Right ventricle myocardium superior (tissue), 1 donor: ENCODE measurements around the gene C10orf105. TPM values are rescaled to one million over a fixed set of nuclear protein-coding genes. Genes with fewer than 3 reads are reported as not detected.

Source experiments
- ATAC-seq: fragments of 200-7000 bp; cut with Tn5 transposase; one replicate; pipeline ENCODE4 v1.9.1; 2020; ENCODE audit warnings: mild to moderate bottlenecking; ENCODE audit not compliant: poor library complexity
- DNase-seq: peaks from one replicate; pipeline ENCODE4 v3.0.0-alpha.2; 2020
- intact Hi-C: fragments of 100-400 bp; cut with DNase I; formaldehyde crosslinking; loops from one replicate; pipeline ENCODE4 v1.11.2; 2022
- total RNA-seq: library from RNA; stranded (reverse); fragmentation: NEBNext Ultra II Directional; extraction: Animal tissue kit (Norgen Biotek cat#: 25700); gene quantifications from one replicate; pipeline ENCODE4 v1.2.1, GENCODE V29; 2021
- donor health status: DM: no; HTN: yes; CAD: no; lungs with severe emphysema.

The C10orf105 gene
- total RNA-seq, 1 donor from 2014 or later: 0.05 TPM

GRCh38 chr10:71725249-71725648, 5.7 kb upstream of the C10orf105 start:
- DNase-seq (no peak), ATAC-seq (no peak)
- intact Hi-C loops: loop anchor here (5.0 kb wide), 1 partner anchor 47 kb away; the partner anchor contains the start of gene VSIR

GRCh38 chr10:71724539-71724938, 5.0 kb upstream of the C10orf105 start:
- ATAC-seq (no peak), DNase-seq (no peak)
- intact Hi-C loops: no loop called here

- intact Hi-C loops: no loop called here
- DNase-seq (no peak), ATAC-seq (no peak)
Observed at GRCh38 chr10:71723311-71723710, 3.7 kb upstream of the C10orf105 start.

DNA sequence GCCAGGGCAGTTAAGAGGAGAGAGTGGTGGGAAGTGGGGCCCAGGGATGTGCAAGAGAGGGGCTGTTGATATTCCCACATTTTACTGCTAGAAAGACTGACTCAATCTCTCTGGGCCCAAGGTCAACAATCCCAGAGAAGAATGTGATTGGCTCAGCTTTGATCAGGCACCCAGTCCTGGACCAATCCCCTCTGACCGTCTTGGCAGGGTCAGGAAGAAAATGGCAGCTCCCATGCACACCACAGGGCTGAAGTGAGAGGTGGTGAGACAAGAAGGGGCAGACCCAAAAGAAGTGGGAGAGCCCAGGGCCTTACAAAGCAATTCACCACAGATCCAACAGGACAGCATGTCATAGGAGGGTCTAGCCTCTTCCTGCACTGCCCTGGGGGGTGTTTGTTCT, 3.3 kb upstream of the C10orf105 start:
- no peak for ATAC-seq
- no peak for DNase-seq
- intact Hi-C loops: no loop called here

DNA sequence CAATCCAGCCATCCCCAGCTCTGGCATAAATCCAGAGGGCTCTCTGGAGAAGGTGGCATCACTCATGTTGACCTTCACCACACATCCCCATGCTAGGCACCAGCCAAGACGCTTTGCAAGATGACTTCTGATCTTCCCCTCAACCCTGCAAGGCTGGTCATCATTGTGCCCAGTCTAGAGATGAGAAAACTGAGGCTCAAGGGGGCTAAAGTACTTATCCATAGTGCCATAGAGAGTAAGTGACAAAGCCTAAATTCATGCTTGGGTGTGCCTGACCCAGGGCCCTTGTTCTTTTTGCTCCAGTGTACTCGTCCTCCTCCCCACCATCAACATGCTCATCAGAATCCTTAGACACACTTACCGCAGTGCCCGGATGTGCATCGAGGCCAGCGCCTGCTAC, 1.7 kb upstream of the C10orf105 start:
- ATAC-seq (no peak), DNase-seq (no peak)
- intact Hi-C loops: no loop called here

GRCh38 chr10:71720288-71720687, 710 bp upstream of the C10orf105 start:
- intact Hi-C loops: no loop called here
- no peak for DNase-seq
- no peak for ATAC-seq

- DNase-seq (peak; percentile 85), ATAC-seq (peak; percentile 55)
- intact Hi-C loops: no loop called here
Observed at GRCh38 chr10:71719042-71719441, 536 bp downstream of the C10orf105 start.

DNA sequence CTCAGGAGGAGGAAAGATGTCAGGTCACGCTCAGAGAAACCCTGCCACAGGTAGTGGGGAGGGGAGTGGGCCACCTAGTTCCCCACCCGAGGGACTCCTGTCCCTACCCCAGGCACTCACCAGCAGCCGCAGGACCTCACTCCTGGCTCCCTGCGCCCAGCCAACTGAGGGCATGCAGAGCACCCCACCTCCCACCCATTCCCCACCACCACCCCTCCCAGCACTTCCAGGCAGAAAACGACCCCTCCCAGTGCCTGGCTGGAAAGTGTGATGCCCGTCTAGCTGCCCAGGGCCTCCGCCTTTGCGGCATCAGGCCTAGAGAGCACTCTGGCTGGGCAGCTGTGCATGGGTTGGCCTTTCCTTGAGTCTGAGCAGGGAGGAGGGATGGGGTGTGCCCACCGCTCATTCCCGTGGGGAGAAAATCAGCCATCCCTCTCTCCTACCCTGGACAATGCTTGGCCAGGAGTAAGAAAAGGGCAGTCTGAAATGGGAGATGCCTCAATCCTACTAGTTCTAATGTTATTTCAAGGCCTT, 1.3 kb downstream of the C10orf105 start:
- DNase-seq (no peak), ATAC-seq (no peak)
- intact Hi-C loops: no loop called here

GRCh38 chr10:71717551-71717951, 2.0 kb downstream of the C10orf105 start:
- no peak for ATAC-seq

DNA sequence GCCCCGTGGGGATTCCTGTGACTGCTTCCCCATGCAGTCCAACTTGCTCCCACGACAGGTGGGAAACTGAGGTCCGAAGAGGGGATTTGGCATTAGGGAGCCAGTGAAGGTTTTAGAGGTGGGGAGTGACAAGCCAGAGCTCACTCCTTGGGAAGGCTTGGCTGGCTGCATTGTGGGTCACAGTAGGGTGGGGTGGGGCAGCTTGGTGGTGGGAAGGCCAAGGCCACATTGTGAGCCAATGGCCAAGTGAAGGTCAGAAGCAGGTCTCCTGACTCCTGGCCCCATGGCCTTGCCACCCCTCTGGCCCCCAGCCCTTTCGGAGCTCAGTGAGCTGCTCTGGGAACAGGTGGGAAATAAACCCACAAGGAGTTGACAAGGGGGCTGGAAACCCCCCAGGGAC, 2.5 kb downstream of the C10orf105 start:
- DNase-seq (no peak), ATAC-seq (no peak)
- intact Hi-C loops: no loop called here

More at GRCh38 chr10:71717551-71717951, 2.0 kb downstream of the C10orf105 start:
- no peak for DNase-seq
- intact Hi-C loops: no loop called here

DNA sequence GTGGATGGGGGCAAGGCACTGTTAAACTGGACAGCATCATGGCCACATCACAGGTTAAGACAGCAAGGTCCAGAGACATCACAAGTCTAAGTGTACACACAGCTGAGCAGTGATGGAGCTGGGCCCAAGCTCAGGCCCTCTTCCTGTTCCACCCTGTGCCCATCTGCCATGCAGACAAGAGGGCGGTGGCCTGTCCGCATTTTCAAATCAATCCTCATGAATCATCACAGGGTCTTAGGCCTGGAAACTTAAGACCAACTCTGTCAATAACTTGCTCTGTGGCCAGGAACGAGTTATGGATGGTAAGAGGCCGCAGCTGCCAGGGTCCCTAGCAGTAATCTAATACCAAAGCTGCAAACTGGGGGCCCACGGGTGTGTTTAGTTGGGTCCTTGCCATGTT, 3.2 kb downstream of the C10orf105 start:
- DNase-seq (no peak), ATAC-seq (no peak)
- intact Hi-C loops: no loop called here

- intact Hi-C loops: no loop called here
- DNase-seq (no peak), ATAC-seq (no peak)
Observed at GRCh38 chr10:71715860-71716259, 3.7 kb downstream of the C10orf105 start.

DNA sequence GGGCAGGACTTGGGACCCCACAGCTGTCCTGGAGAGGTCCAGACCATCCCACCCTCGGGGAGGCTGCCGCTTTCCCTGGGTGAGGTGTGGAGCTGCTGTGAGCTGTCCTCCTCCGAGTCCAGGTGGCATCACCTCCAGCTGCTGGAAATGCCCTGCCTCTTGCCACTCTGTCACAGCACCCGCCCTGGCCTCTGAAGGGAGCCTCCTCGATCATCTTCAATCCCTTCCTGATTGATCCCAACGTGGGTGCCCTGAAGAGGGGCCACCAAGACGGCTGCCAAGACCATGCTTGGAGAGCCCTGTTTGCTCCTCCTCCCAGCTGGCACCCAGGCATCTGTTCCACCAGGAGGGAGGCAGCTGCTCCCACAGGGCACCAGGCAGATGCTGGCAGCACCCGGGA, 4.6 kb downstream of the C10orf105 start:
- intact Hi-C loops: no loop called here
- no peak for DNase-seq

GRCh38 chr10:71714592-71714991, 5.0 kb downstream of the C10orf105 start:
- ATAC-seq: no peak
- intact Hi-C loops: no loop called here
- no peak for DNase-seq

More for the DNA sequence above, 4.6 kb downstream of the C10orf105 start:
- no peak for ATAC-seq

DNA sequence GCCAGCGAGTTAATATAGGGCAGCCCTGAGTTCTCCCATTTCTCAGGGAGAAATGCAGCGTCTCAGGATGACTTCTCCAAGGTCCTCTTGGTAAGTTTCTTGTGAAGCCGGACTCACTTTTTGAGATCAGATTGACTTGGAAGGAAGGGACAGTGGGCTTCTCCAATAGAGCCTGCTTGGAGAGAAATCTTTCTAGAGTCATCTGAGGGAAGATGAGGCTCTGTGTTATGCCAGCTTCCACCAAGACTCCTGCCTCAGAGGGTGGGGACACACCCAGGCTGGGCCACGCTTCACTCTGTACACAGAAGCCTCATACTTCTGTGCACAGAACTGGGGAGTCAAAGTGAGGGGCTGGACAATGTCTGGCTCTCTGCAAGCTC, 5.6 kb downstream of the C10orf105 start:
- no peak for ATAC-seq
- DNase-seq: no peak
- intact Hi-C loops: no loop called here

DNA sequence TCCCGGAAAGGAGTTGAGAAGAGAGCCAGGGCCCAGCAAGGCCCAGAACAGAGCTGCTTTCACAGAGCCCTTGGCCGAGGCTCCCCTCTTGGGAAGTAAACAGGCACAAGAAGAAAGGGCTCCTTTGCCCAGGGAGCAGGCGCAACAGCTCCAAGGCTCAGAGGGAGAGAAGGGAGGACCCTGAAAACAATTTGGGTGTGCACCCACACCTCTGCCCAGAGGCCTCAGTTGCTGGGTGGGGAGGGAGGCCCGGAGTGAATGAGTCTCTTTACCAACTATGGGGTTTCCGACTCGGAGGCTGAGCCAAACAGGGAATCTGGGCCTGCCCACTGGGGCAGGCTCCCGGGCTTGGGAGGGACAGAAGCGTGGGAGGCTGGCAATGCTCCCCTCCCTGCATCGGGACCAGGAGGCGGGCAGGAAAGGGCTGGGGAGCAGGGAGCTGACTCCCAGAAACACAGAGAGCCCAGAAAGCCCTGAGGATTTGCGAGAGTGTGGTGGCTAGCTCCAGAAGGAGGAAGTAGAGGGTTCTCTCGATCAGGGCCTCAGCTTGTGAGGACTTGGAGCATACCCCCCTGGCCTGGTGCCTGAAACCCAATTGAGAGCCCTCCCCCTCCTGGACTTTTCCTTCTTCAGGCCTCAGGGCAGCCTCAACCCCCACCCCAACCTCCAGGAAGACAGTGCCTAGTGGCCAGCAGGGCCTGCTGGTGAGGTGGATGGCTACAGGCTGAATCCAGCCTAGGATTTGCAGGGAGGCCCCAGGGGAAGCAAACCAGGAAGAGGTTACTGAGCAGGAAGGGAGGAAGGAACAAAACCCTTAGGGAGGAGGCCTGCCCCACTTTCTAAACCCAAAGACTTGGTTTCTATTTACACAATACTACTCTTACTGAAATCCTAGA, 6.2 kb downstream of the C10orf105 start:
- peak; percentile 91 for DNase-seq
- peak; percentile 77 for ATAC-seq
- intact Hi-C loops: no loop called here

DNA sequence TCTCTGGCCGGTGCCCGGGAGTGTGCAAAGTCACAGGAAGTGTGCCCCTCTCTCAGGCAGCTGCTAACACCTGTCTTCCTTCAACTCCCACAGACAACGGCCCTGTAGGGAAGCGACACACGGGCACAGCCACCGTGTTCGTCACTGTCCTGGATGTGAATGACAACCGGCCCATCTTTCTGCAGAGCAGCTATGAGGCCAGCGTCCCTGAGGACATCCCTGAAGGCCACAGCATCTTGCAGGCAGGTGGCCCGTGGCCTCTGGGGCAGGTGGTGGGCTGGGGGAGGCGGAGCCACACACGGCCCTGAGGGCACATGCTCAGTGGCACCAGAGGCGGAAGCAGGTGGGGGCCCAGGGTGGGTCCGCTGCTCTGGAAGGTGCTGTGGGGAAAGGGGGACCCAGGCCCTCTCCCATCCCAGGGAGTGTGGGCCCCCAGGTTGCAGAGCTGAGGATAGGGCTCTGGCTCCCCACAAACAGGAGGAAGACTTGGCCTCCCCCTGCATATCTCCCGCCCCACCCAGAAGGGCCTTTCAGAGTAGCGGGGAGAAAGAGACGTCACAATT, 6.9 kb downstream of the C10orf105 start:
- intact Hi-C loops: no loop called here
- ATAC-seq (no peak), DNase-seq (peak; percentile 57)

- intact Hi-C loops: no loop called here
- DNase-seq (no peak), ATAC-seq (no peak)
Observed at GRCh38 chr10:71712170-71712569, 7.4 kb downstream of the C10orf105 start.

DNA sequence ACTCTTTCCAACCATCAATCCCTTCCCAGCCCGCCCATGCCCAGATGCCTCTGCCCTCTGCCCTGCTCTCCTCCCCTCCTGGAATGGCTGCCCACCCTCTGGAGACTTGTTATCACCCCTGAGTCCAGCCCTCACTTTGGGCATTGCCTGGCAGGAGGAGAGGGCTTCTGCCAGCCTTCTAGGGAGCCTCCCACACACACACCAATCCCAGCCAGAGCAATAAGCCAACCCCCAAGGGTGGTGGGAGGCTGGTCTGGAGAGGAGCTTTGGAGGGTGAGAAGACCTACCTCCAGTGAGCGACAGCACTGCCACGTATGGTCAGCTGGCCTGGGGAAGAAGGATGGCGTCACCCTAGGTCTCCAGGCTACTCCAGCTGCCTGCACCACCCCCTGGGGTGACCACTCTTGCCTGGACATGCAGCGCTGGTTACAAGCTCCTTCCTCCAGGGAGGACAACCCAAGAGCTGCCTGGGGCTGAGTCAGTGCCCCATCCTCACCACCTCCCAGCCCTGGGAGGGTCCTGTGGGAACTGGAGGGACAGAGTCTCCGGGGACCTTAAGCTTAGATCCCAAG, 8.4 kb downstream of the C10orf105 start:
- intact Hi-C loops: no loop called here
- ATAC-seq (no peak), DNase-seq (no peak)

DNA sequence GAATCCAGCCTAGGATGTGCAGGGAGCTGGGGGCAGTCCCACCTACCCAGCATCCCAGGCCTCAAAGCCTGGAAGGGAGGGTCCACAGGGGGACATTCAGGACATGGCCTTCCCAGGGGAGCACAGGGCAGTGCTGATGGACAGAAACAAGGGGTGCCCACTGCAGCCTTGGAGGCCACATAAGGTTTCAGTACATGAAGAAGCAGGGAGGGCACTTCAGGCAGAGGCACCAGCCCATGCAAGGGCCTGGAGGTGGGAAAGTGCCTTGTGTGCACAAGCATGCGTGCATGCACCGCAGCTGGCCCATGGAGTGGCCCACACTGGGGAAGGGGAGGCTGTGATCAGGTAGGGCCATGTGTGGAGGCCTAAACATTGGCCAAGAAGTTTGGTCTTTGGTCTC, 9.1 kb downstream of the C10orf105 start:
- ATAC-seq: no peak
- intact Hi-C loops: no loop called here
- DNase-seq: no peak
